Measurements from ENCODE around the gene USP49.
A peak's percentile ranks its signal among the peaks of the same experiment; 100 is the strongest.
"Not testable (repeated sequence)": the region's sequence is repeated elsewhere in the genome, so short reads cannot be mapped to it uniquely, and the experiment has no call there.

The USP49 gene

DNA sequence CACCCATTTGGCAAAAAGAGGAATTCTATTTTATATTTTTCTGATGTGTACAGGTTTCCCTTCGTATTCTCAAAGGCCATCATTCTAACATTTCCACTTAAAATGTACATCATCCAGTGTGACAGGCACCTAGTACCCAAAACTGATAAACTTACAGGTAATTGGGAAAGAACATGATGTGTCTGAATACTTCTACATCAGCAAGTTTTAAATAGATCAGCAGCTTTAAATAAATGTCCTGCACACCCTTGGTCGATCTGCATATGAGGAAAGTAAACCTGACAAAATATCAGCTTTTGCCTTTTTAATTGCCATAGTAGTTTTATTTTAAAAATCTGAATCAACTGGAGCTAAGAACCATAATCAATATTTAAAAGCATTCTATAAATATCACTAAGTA is 81.2 kb downstream of the USP49 start:
- Histone ChIP-seq H3K27me3 (ENCODE audit: insufficient read depth, poor library complexity, severe bottlenecking) (no peaks in the 10 kb centered on the region), H3K27ac (replicated peaks) (no peak overlapping the region), H3K4me3 (replicated peaks; ENCODE audit: insufficient read depth, low read length) (no peak overlapping the region)
- TF ChIP-seq, protein P1, sequence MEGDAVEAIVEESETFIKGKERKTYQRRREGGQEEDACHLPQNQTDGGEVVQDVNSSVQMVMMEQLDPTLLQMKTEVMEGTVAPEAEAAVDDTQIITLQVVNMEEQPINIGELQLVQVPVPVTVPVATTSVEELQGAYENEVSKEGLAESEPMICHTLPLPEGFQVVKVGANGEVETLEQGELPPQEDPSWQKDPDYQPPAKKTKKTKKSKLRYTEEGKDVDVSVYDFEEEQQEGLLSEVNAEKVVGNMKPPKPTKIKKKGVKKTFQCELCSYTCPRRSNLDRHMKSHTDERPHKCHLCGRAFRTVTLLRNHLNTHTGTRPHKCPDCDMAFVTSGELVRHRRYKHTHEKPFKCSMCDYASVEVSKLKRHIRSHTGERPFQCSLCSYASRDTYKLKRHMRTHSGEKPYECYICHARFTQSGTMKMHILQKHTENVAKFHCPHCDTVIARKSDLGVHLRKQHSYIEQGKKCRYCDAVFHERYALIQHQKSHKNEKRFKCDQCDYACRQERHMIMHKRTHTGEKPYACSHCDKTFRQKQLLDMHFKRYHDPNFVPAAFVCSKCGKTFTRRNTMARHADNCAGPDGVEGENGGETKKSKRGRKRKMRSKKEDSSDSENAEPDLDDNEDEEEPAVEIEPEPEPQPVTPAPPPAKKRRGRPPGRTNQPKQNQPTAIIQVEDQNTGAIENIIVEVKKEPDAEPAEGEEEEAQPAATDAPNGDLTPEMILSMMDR (IDR thresholded peaks at IDR 0.05; ENCODE audit: insufficient read depth, low read length) = no peak
- TF ChIP-seq, protein P2, sequence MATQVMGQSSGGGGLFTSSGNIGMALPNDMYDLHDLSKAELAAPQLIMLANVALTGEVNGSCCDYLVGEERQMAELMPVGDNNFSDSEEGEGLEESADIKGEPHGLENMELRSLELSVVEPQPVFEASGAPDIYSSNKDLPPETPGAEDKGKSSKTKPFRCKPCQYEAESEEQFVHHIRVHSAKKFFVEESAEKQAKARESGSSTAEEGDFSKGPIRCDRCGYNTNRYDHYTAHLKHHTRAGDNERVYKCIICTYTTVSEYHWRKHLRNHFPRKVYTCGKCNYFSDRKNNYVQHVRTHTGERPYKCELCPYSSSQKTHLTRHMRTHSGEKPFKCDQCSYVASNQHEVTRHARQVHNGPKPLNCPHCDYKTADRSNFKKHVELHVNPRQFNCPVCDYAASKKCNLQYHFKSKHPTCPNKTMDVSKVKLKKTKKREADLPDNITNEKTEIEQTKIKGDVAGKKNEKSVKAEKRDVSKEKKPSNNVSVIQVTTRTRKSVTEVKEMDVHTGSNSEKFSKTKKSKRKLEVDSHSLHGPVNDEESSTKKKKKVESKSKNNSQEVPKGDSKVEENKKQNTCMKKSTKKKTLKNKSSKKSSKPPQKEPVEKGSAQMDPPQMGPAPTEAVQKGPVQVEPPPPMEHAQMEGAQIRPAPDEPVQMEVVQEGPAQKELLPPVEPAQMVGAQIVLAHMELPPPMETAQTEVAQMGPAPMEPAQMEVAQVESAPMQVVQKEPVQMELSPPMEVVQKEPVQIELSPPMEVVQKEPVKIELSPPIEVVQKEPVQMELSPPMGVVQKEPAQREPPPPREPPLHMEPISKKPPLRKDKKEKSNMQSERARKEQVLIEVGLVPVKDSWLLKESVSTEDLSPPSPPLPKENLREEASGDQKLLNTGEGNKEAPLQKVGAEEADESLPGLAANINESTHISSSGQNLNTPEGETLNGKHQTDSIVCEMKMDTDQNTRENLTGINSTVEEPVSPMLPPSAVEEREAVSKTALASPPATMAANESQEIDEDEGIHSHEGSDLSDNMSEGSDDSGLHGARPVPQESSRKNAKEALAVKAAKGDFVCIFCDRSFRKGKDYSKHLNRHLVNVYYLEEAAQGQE (IDR thresholded peaks at IDR 0.05; ENCODE audit: insufficient replicate concordance, low read depth) = no peak
- TF ChIP-seq SPI1 (IDR thresholded peaks at IDR 0.05; ENCODE audit: borderline replicate concordance, low read depth) (no peak), GABPA (IDR thresholded peaks at IDR 0.05; ENCODE audit: low read depth) (no peak), POLR2AphosphoS5 (IDR thresholded peaks at IDR 0.05; ENCODE audit: low read depth) (no peak)
- no peak for DNase-seq (ENCODE audit: low read depth in 1 of 2, low spot score in 1 of 2)

DNA sequence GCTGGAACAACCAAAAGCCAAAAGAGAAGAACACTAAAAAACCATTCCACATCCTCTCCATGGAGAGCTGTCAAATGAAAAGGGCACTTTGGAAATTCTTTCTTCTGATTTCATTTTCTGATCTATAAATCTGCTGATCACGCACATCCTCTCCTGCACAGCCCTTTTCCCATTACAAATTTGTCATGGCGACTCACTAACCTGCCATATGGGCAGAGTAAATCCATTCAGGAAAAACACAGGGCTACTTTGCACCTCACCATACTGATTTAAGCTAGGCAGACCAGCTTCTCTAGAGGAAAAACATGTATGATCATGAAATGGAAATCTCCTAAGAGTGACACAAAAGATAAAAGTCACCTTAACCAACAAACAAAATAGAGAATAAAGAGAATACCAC is 81.7 kb downstream of the USP49 start:
- Histone ChIP-seq H3K27ac (replicated peaks) (no peak overlapping the region), H3K4me3 (replicated peaks; ENCODE audit: insufficient read depth, low read length) (no peak overlapping the region), H3K27me3 (ENCODE audit: insufficient read depth, poor library complexity, severe bottlenecking) (no peaks in the 10 kb centered on the region)
- no peak for TF ChIP-seq GABPA (IDR thresholded peaks at IDR 0.05; ENCODE audit: low read depth)
- TF ChIP-seq, protein P1 (IDR thresholded peaks at IDR 0.05; ENCODE audit: insufficient read depth, low read length) = no peak
- TF ChIP-seq, protein P2 (IDR thresholded peaks at IDR 0.05; ENCODE audit: insufficient replicate concordance, low read depth) = no peak
- no peak for TF ChIP-seq SPI1 (IDR thresholded peaks at IDR 0.05; ENCODE audit: borderline replicate concordance, low read depth)
- TF ChIP-seq POLR2AphosphoS5 (IDR thresholded peaks at IDR 0.05; ENCODE audit: low read depth) = no peak
- no peak for DNase-seq (ENCODE audit: low read depth in 1 of 2, low spot score in 1 of 2)

DNA sequence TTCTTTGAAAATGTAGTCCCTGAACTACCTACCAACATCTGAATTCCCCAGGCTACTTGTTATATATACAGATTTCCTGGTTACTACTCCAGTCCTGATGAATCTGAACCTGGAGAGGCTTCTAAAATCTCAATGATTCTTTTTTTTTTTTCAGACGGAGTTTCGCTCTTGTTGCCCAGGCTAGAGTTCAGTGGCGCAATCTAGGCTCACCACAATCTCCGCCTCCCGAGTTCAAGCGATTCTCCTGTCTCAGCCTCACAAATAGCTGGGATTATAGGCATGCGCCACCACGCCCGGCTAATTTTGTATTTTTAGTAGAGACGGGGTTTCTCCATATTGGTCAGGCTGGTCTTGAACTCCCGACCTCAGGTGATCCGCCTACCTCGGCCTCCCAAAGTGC is 83.2 kb downstream of the USP49 start:
- H3K27me3 ChIP-seq (ENCODE audit: insufficient read depth, poor library complexity, severe bottlenecking); H3K4me3 ChIP-seq (replicated peaks; ENCODE audit: insufficient read depth, low read length); H3K27ac ChIP-seq (replicated peaks): not testable (repeated sequence)
- peak in 1 of 2 experiments; percentile 65 for DNase-seq (ENCODE audit: low read depth in 1 of 2, low spot score in 1 of 2)

DNA sequence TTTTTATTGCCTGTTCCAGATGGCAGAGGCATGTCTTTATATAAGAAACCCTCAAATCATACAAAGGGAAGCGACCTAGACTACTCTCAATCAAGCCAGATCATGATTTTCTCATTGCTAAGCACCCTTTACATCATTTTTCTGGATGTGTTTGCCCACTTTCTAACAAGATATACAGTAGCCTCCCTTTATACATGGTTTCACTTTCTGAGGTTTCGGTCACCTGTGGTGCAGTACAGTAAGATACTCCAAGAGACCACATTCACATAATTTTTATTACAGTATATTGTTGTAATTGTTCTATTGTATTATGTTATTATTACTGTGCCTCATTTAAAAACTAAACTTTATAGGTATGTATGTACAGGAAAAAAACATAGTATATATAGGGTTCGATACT is 84.1 kb downstream of the USP49 start:
- H3K4me3 ChIP-seq (replicated peaks; ENCODE audit: insufficient read depth, low read length) = no peak overlapping the region
- no peak for TF ChIP-seq POLR2AphosphoS5 (IDR thresholded peaks at IDR 0.05; ENCODE audit: low read depth)
- TF ChIP-seq SPI1 (IDR thresholded peaks at IDR 0.05; ENCODE audit: borderline replicate concordance, low read depth) = no peak
- no peak for TF ChIP-seq GABPA (IDR thresholded peaks at IDR 0.05; ENCODE audit: low read depth)
- TF ChIP-seq, protein P1 (IDR thresholded peaks at IDR 0.05; ENCODE audit: insufficient read depth, low read length) = no peak
- TF ChIP-seq, protein P2 (IDR thresholded peaks at IDR 0.05; ENCODE audit: insufficient replicate concordance, low read depth) = no peak
- DNase-seq (ENCODE audit: low read depth in 1 of 2, low spot score in 1 of 2) = no peak
- no peaks in the 10 kb centered on the region for H3K27me3 ChIP-seq (ENCODE audit: insufficient read depth, poor library complexity, severe bottlenecking)
- no peak overlapping the region for H3K27ac ChIP-seq (replicated peaks)
